CD14-positive monocyte (primary cell): ENCODE measurements around the gene PLCB3. TPM values are rescaled to one million over a fixed set of nuclear protein-coding genes. Genes with fewer than 3 reads are reported as not detected.
A peak's percentile ranks its signal among the peaks of the same experiment; 100 is the strongest.

Source experiments
- DNase-seq, 3 donors: peaks; one replicate each; pipeline ENCODE4 v3.0.0-alpha.2; 2011 to 2022
- H2AFZ ChIP-seq: 2 replicates; pipeline ENCODE4 v1.6.0; 2012; ENCODE audit warnings: mild to moderate bottlenecking, low read depth, low read length, inconsistent platforms; ENCODE audit not compliant: insufficient read depth, poor library complexity, severe bottlenecking
- H3K27ac ChIP-seq, 2 donors: 1 replicate in 1 of 2; 2 replicates in 1 of 2; pipeline ENCODE4 v1.5.1; 2012 to 2013; ENCODE audit warnings: low read length in 2 of 2, control low read depth in 1 of 2, inconsistent platforms in 1 of 2, low read depth in 1 of 2, mild to moderate bottlenecking in 1 of 2
- H3K27me3 ChIP-seq, 2 donors: one replicate each; pipeline versions ENCODE4 v1.6.0 to v1.6.1; 2011 to 2013; ENCODE audit warnings: low read length in 2 of 2; ENCODE audit not compliant: control insufficient read depth in 2 of 2, insufficient read depth in 2 of 2
- H3K36me3 ChIP-seq, 2 donors: replicated peaks in 1 of 2; 1 replicate in 1 of 2; 2 replicates in 1 of 2; pipeline versions ENCODE4 v1.5.1 to v1.6.1; 2012 to 2013; ENCODE audit warnings: low read length in 2 of 2, control low read depth in 1 of 2, inconsistent platforms in 1 of 2, mild to moderate bottlenecking in 1 of 2; ENCODE audit not compliant: insufficient read depth in 2 of 2, control insufficient read depth in 1 of 2
- H3K4me1 ChIP-seq, 2 donors: 1 replicate in 1 of 2; 2 replicates in 1 of 2; pipeline versions ENCODE4 v1.5.1 to v1.6.1; 2012 to 2013; ENCODE audit warnings: low read length in 2 of 2, control low read depth in 1 of 2, inconsistent platforms in 1 of 2, mild to moderate bottlenecking in 1 of 2, moderate library complexity in 1 of 2; ENCODE audit not compliant: insufficient read depth in 2 of 2, control insufficient read depth in 1 of 2
- H3K4me2 ChIP-seq: replicated peaks from 2 replicates; pipeline ENCODE3; 2012; ENCODE audit warnings: low read length, moderate library complexity, mild to moderate bottlenecking; ENCODE audit not compliant: poor library complexity, severe bottlenecking; ENCODE audit errors: extremely low read depth
- H3K4me3 ChIP-seq, 3 experiments: fragments of 200-600 bp in 1 of 3; sonication (generic) in 1 of 3; replicated peaks in 1 of 3; 1 replicate in 2 of 3; 2 replicates in 1 of 3; pipeline ENCODE4 v1.5.1; 2011 to 2013; ENCODE audit warnings: low read length in 3 of 3, mild to moderate bottlenecking in 3 of 3, control low read depth in 2 of 3, low read depth in 2 of 3, inconsistent platforms in 1 of 3, moderate library complexity in 1 of 3
- H3K79me2 ChIP-seq: 2 replicates; pipeline ENCODE4 v1.6.0; 2012; ENCODE audit warnings: mild to moderate bottlenecking, control low read depth, inconsistent platforms, low read length, moderate library complexity; ENCODE audit not compliant: insufficient read depth
- H3K9ac ChIP-seq: 2 replicates; pipeline ENCODE4 v1.6.0; 2017; ENCODE audit warnings: low read length, mild to moderate bottlenecking; ENCODE audit not compliant: insufficient read depth, poor library complexity, severe bottlenecking
- H3K9me3 ChIP-seq, 2 donors: replicated peaks in 1 of 2; 1 replicate in 1 of 2; 2 replicates in 1 of 2; pipeline versions ENCODE4 v1.5.1 to v1.6.1; 2012 to 2013; ENCODE audit warnings: low read length in 2 of 2, control low read depth in 1 of 2; ENCODE audit not compliant: control insufficient read depth in 1 of 2, insufficient read depth in 1 of 2
- H4K20me1 ChIP-seq: 2 replicates; pipeline ENCODE4 v1.6.0; 2012; ENCODE audit warnings: mild to moderate bottlenecking, low read length, control low read depth, moderate library complexity; ENCODE audit not compliant: insufficient read depth
- H3K27ac Mint-ChIP-seq, 7 donors: one replicate each; pipeline ENCODE4 v1.8.0; 2020; ENCODE audit warnings: mild to moderate bottlenecking in 7 of 7, mixed read lengths in 7 of 7, moderate library complexity in 6 of 7, inconsistent platforms in 2 of 7
- H3K27me3 Mint-ChIP-seq, 3 donors: one replicate each; pipeline ENCODE4 v1.8.0; 2021 to 2022; ENCODE audit warnings: low read depth in 3 of 3, mild to moderate bottlenecking in 3 of 3, mixed read lengths in 3 of 3, moderate library complexity in 3 of 3, inconsistent platforms in 1 of 3
- H3K36me3 Mint-ChIP-seq, 2 donors: one replicate each; pipeline ENCODE4 v1.8.0; 2020; ENCODE audit warnings: mixed read lengths in 2 of 2, inconsistent platforms in 1 of 2, mild to moderate bottlenecking in 1 of 2
- H3K4me1 Mint-ChIP-seq: one replicate; pipeline ENCODE4 v1.8.0; 2020; ENCODE audit warnings: mild to moderate bottlenecking, mixed read lengths
- H3K4me3 Mint-ChIP-seq, 2 donors: one replicate each; pipeline ENCODE4 v1.8.0; 2020; ENCODE audit warnings: mild to moderate bottlenecking in 2 of 2, mixed read lengths in 2 of 2, moderate library complexity in 1 of 2
- H3K9me3 Mint-ChIP-seq, 7 donors: one replicate each; pipeline ENCODE4 v1.8.0; 2020 to 2022; ENCODE audit warnings: mixed read lengths in 7 of 7, mild to moderate bottlenecking in 6 of 7, moderate library complexity in 6 of 7, inconsistent platforms in 2 of 7
- WGBS: methylation state at CpG from one replicate; pipeline ENCODE4 v1.1.5; 2013; ENCODE audit warnings: missing lambda C conversion rate; ENCODE audit not compliant: insufficient coverage; 5-methylcytosine and 5-hydroxymethylcytosine counted together
- intact Hi-C, 2 donors: fragments of 100-400 bp; cut with micrococcal nuclease; formaldehyde crosslinking; loops; one replicate each; pipeline versions ENCODE4 v1.15.0 to v1.15.1; 2023
- polyA plus RNA-seq, 3 donors: library from polyadenylated mRNA; depleted of rRNA in 1 of 3; unstranded in 2 of 3; stranded (reverse) in 1 of 3; fragments of 300-500 nt in 2 of 3; fragments of >200 nt in 1 of 3; fragmentation: Illumina TruSeq in 2 of 3; gene quantifications; 1 replicate in 2 of 3; 2 replicates in 1 of 3; pipeline ENCODE4 v1.2.3, GENCODE V29; 2012 to 2021
- TF ChIP-seq, protein P1 (sequence below): fragments of 200-600 bp; IDR thresholded peaks from one replicate; pipeline ENCODE4 v1.8.0; 2022; ENCODE audit warnings: antibody characterized with exemption, mild to moderate bottlenecking

PLCB3 gene
- polyA plus RNA-seq, 3 donors = 1.1 to 17.8 (median 1.4) TPM

DNA sequence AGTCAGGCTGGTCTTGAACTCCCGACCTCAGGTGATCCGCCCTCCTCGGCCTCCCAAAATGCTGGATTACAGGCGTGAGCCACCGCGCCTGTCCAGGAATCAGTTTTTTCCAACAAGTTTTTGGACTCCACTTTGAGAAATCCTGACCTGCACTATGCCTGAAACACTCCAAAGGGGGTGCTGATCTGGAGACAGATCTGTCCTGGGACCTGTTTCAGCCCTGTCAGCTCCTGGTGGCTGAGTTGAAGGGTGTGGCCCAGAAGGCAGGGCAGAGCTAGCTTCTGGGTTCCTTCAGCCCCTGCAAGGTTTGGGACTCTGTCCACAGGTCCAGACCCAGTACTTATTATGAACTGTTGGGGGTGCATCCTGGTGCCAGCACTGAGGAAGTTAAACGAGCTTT lies 19.8 kb upstream of the PLCB3 start:
- Histone ChIP-seq H3K36me3 (no peaks in the 10 kb centered on the region), H3K9me3 (no peaks in the 10 kb centered on the region)

DNA sequence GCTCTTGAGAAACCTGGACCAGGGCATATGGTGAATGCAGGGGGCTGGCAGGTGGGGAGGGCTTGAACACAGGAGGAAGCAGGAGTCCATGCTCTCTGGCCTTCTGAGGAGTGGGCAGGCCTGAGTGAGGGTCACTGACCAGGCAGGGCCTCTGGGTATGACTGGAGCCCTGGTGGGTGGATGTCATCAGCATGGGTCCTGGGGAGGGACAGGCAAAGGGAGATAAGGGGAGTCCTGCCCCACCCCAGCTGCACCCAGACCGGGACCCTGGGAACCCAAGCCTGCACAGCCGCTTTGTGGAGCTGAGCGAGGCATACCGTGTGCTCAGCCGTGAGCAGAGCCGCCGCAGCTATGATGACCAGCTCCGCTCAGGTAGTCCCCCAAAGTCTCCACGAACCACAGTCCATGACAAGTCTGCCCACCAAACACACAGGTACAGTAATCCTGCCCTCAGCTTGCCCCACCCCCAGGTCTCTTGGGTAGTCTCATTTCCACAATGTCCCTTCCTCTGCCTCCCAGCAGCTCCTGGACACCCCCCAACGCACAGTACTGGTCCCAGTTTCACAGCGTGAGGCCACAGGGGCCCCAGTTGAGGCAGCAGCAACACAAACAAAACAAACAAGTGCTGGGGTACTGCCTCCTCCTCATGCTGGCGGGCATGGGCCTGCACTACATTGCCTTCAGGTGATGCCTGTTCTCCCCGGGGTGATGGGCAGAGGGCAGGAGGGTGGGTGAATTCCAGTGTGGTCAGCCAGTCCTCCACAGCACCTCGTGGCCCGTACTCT lies 19.0 kb upstream of the PLCB3 start:
- H3K27me3 ChIP-seq = peaks cover 0 to 7% of the 10 kb centered on the region in 2 donors
- peaks cover 41 to 62% of the 10 kb centered on the region in 2 donors for H3K4me1 ChIP-seq

More for the DNA sequence above, 19.8 kb upstream of the PLCB3 start:
- peak overlapping the region; percentile 98 for H3K4me2 ChIP-seq
- peak overlapping the region in 1 of 3 experiments; percentile 82 for H3K4me3 ChIP-seq
- peaks cover 25% of the 10 kb centered on the region for H3K79me2 ChIP-seq
- peaks cover 48 to 68% of the 10 kb centered on the region in 2 donors for H3K4me1 ChIP-seq
- no peaks in the 10 kb centered on the region for H4K20me1 ChIP-seq
- WGBS = 78% methylated on average over 4 of the region's 7 CpGs
- intact Hi-C loops = no loop called here
- Mint-ChIP-seq H3K4me3 (peak overlapping the region; percentile 87 to 92), H3K27ac (peak overlapping the region in 4 of 7 donors; percentile 35 to 95 (median 57)), H3K36me3 (peaks cover 6 to 28% of the 10 kb centered on the region in 2 donors), H3K4me1 (peaks cover 53% of the 10 kb centered on the region), H3K27me3 (peaks cover 11 to 21% (median 17%) of the 10 kb centered on the region in 3 donors), H3K9me3 (peaks cover 0 to 8% (median 2%) of the 10 kb centered on the region in 7 donors)
- H2AFZ ChIP-seq = no peak overlapping the region
- no peak overlapping the region for H3K27ac ChIP-seq
- H3K27me3 ChIP-seq = peaks cover 0 to 7% of the 10 kb centered on the region in 2 donors
- no peak for DNase-seq
- H3K9ac ChIP-seq = no peak overlapping the region
- TF ChIP-seq, protein P1, sequence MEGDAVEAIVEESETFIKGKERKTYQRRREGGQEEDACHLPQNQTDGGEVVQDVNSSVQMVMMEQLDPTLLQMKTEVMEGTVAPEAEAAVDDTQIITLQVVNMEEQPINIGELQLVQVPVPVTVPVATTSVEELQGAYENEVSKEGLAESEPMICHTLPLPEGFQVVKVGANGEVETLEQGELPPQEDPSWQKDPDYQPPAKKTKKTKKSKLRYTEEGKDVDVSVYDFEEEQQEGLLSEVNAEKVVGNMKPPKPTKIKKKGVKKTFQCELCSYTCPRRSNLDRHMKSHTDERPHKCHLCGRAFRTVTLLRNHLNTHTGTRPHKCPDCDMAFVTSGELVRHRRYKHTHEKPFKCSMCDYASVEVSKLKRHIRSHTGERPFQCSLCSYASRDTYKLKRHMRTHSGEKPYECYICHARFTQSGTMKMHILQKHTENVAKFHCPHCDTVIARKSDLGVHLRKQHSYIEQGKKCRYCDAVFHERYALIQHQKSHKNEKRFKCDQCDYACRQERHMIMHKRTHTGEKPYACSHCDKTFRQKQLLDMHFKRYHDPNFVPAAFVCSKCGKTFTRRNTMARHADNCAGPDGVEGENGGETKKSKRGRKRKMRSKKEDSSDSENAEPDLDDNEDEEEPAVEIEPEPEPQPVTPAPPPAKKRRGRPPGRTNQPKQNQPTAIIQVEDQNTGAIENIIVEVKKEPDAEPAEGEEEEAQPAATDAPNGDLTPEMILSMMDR = no peak

More for the DNA sequence above, 19.0 kb upstream of the PLCB3 start:
- H3K9ac ChIP-seq = no peak overlapping the region
- Mint-ChIP-seq H3K4me1 (peaks cover 47% of the 10 kb centered on the region), H3K27me3 (peaks cover 11 to 21% (median 17%) of the 10 kb centered on the region in 3 donors), H3K36me3 (peaks cover 11 to 32% of the 10 kb centered on the region in 2 donors), H3K4me3 (no peak overlapping the region), H3K27ac (peak overlapping the region in 1 of 7 donors; percentile 64), H3K9me3 (peaks cover 0 to 8% (median 2%) of the 10 kb centered on the region in 7 donors)
- no peak overlapping the region for H3K27ac ChIP-seq
- no peak overlapping the region for H2AFZ ChIP-seq
- DNase-seq = no peak
- H4K20me1 ChIP-seq = no peaks in the 10 kb centered on the region
- peak overlapping the region in 1 of 3 experiments; percentile 82 for H3K4me3 ChIP-seq
- H3K79me2 ChIP-seq = peaks cover 17% of the 10 kb centered on the region
- TF ChIP-seq, protein P1 = no peak
- intact Hi-C loops = no loop called here
- 91% methylated on average over 15 of the region's 15 CpGs for WGBS
- no peak overlapping the region for H3K4me2 ChIP-seq
- no peaks in the 10 kb centered on the region for H3K36me3 ChIP-seq
- H3K9me3 ChIP-seq = no peaks in the 10 kb centered on the region
